Measurements from ENCODE around the gene SLC41A1. TPM values are rescaled to one million over a fixed set of nuclear protein-coding genes. Genes with fewer than 3 reads are reported as not detected.

SLC41A1 gene
- total and polyA plus RNA-seq, 2 donors (not counting 3 experiments of a cell fraction or from before 2014, with no cell fraction given) = 21.7 to 22.0 TPM

- Histone ChIP-seq H3K9ac (replicated peaks; ENCODE audit: extremely low read depth, insufficient read depth, low read length) (no peak overlapping the region), H3K27ac (ENCODE audit: insufficient read depth, low read depth, low read length) (no peak overlapping the region), H3K36me3 (ENCODE audit: control insufficient read depth in 2 of 2, extremely low read depth in 1 of 2, insufficient read depth in 2 of 2, low read length in 2 of 2) (no peaks in the 10 kb centered on the region), H2AFZ (ENCODE audit: low read depth, low read length) (no peak overlapping the region), H3K4me1 (ENCODE audit: control insufficient read depth, extremely low read depth, insufficient read depth, low read length) (no peaks in the 10 kb centered on the region), H3K4me3 (replicated peaks in 1 of 3; ENCODE audit: insufficient read depth in 1 of 3, low read depth in 1 of 3, low read length in 3 of 3) (no peak overlapping the region), H3K4me2 (ENCODE audit: insufficient read depth, low read length) (no peak overlapping the region), H4K20me1 (replicated peaks; ENCODE audit: control insufficient read depth, extremely low read depth, insufficient read depth, low read length) (no peaks in the 10 kb centered on the region), H3K79me2 (ENCODE audit: control insufficient read depth, insufficient read depth, low read length) (no peaks in the 10 kb centered on the region), H3K27me3 (ENCODE audit: control insufficient read depth in 2 of 2, insufficient read depth in 2 of 2, low read length in 2 of 2) (peaks cover 0 to 8% of the 10 kb centered on the region in 2 experiments), H3K9me1 (replicated peaks; ENCODE audit: control insufficient read depth, extremely low read depth, insufficient read depth, low read length) (no peaks in the 10 kb centered on the region), H3K9me3 (replicated peaks; ENCODE audit: control insufficient read depth, insufficient read depth, low read length) (no peaks in the 10 kb centered on the region)
- ChIA-PET CTCF (interaction anchor here (0.8 to 2.9 kb wide), 4 partner anchors 12 to 135 kb away, joined by 3 to 9 read pairs (median 4); no protein-coding TSS in a partner anchor), POLR2A (no interaction called here)
- TF ChIP-seq EZH2 (IDR thresholded peaks at IDR 0.05; ENCODE audit: borderline replicate concordance, low read depth, low read length, severe bottlenecking) (no peak), POLR2AphosphoS5 (IDR thresholded peaks at IDR 0.05; ENCODE audit: insufficient read depth, low read depth, low read length) (no peak), CTCF (IDR thresholded peaks at IDR 0.05; ENCODE audit: extremely low read depth in 1 of 2, insufficient read depth in 1 of 2, low read depth in 1 of 2, low read length in 2 of 2) (no peak), MYC (IDR thresholded peaks at IDR 0.05; ENCODE audit: low read depth, low read length) (no peak), MAX (IDR thresholded peaks at IDR 0.05; ENCODE audit: insufficient read depth, insufficient read length) (no peak)
- DNase-seq (ENCODE audit: low read depth, low spot score) (no peak), FAIRE-seq (no peak)
- intact Hi-C loops (cut with micrococcal nuclease) (no loop called here), dilution Hi-C loops (cut with MboI; ENCODE audit: extremely low pct_ligation_motif_present, low sequenced_read_pairs) (no loop called here)
- no TSS peak for BruUV-seq (replicated peaks)
Measured at GRCh38 chr1:205842229-205842628, 29.2 kb upstream of the SLC41A1 start.
